ENCODE measurements around the gene AQP11. TPM values are rescaled to one million over a fixed set of nuclear protein-coding genes. Genes with fewer than 3 reads are reported as not detected.
"Not testable (repeated sequence)": the region's sequence is repeated elsewhere in the genome, so short reads cannot be mapped to it uniquely, and the experiment has no call there.

Gene AQP11
- total RNA-seq, 2 donors from 2014 or later = 0.22 to 0.69 TPM

GRCh38 chr11:77568916-77569675 is 20.7 kb upstream of the AQP11 start:
- ATAC-seq (replicated peaks in 1 of 2) = no peak

DNA sequence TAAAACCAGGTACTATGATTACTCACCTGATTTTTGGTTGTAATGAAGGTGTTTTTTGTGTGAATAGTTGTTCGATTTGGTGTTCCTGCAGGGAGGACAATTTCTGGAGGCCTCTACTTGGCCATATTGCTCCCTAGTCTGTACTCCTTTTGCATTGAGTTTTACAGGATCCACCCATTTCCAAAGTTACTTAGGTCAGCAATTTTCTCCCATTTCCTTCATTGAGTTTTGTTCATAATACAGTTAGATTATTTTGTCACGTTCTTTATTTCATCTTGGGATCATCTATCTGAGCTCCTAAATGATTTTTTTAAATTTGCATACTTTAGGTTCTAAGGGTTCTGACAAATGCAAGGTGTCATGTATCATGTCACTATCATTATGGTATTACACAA is 20.1 kb upstream of the AQP11 start:
- no peaks in the 10 kb centered on the region for H3K4me1 Mint-ChIP-seq (ENCODE audit: low read depth)
- H3K9me3 Mint-ChIP-seq = peaks cover 0 to 2% of the 10 kb centered on the region in 2 donors
- H3K27ac Mint-ChIP-seq = no peak overlapping the region
- no peak for DNase-seq
- H3K36me3 Mint-ChIP-seq (ENCODE audit: insufficient read depth in 2 of 2) = peaks cover 1 to 2% of the 10 kb centered on the region in 2 donors
- ATAC-seq (replicated peaks in 1 of 2) = no peak
- H3K27me3 Mint-ChIP-seq (ENCODE audit: low read depth) = peaks cover 21% of the 10 kb centered on the region
- no peak overlapping the region for H3K4me3 Mint-ChIP-seq

More at GRCh38 chr11:77568916-77569675, 20.7 kb upstream of the AQP11 start:
- H3K4me3 Mint-ChIP-seq = no peak overlapping the region
- peaks cover 26% of the 10 kb centered on the region for H3K27me3 Mint-ChIP-seq (ENCODE audit: low read depth)
- peaks cover 1 to 2% of the 10 kb centered on the region in 2 donors for H3K36me3 Mint-ChIP-seq (ENCODE audit: insufficient read depth in 2 of 2)
- no peaks in the 10 kb centered on the region for H3K4me1 Mint-ChIP-seq (ENCODE audit: low read depth)
- no peak for DNase-seq
- peaks cover 0 to 3% of the 10 kb centered on the region in 2 donors for H3K9me3 Mint-ChIP-seq
- no peak overlapping the region for H3K27ac Mint-ChIP-seq

GRCh38 chr11:77570896-77571295 is 18.9 kb upstream of the AQP11 start:
- H3K27me3 Mint-ChIP-seq (ENCODE audit: low read depth) = peaks cover 14% of the 10 kb centered on the region
- not testable (repeated sequence) for H3K9me3 Mint-ChIP-seq; ATAC-seq (replicated peaks in 1 of 2); H3K4me3 Mint-ChIP-seq; H3K36me3 Mint-ChIP-seq (ENCODE audit: insufficient read depth in 2 of 2); DNase-seq; H3K4me1 Mint-ChIP-seq (ENCODE audit: low read depth); H3K27ac Mint-ChIP-seq

- not testable (repeated sequence) for DNase-seq; H3K27ac Mint-ChIP-seq; H3K4me3 Mint-ChIP-seq; H3K27me3 Mint-ChIP-seq (ENCODE audit: low read depth); ATAC-seq (replicated peaks in 1 of 2); H3K4me1 Mint-ChIP-seq (ENCODE audit: low read depth); H3K36me3 Mint-ChIP-seq (ENCODE audit: insufficient read depth in 2 of 2); H3K9me3 Mint-ChIP-seq
Measured at GRCh38 chr11:77575428-77575827, 14.3 kb upstream of the AQP11 start.

DNA sequence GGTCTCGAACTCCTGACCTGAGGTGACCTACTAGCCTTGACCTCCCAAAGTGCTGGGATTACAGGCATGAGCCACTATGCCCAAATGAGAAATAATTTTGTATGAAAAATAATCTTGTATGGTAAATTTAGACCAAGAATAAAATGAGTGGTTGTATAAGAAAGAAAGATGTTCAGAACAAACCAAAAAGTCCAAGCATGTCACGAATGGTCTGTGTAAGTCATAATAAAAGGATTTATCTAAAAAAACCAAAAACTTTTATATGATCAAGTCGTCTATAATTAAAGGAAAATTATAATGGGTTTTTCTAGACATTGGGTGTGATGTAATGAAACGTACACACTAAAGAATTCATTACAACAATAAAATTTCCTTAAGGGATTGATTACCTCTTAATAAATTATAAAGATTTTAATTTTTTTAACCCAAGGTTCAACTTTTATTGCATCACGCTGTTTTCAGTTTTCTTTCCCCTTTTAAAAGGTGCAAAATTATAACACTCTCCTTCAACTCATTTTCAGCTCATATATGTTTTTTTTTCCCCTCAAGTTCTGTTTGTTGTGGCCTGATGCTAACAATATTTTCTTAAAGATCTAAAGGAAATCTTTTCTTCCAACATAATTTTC is 8.9 kb upstream of the AQP11 start:
- Mint-ChIP-seq H3K27me3 (ENCODE audit: low read depth) (peaks cover 9% of the 10 kb centered on the region), H3K4me1 (ENCODE audit: low read depth) (no peaks in the 10 kb centered on the region), H3K36me3 (ENCODE audit: insufficient read depth in 2 of 2) (peaks cover 3% of the 10 kb centered on the region in 2 donors), H3K9me3 (peaks cover 0 to 2% of the 10 kb centered on the region in 2 donors), H3K27ac (no peak overlapping the region), H3K4me3 (no peak overlapping the region)
- no peak for DNase-seq
- no peak for ATAC-seq (replicated peaks in 1 of 2)

DNA sequence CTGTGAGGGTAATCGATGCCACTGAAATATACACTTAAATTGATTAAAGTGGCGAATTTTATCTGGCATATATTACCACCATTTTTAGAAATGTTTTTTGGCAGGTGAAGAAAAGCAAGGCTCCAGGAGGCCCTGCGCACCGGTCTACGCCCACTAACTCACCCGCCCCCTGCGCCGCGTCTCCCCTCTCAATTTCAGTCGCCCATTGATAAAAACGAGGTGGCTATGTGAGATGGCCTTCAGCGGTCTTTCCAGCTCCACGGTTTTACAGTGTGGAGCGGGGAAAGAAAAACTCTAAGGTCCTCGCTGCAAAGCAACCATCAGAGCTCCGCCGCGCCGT is 602 bp upstream of the AQP11 start:
- Mint-ChIP-seq H3K9me3 (no peaks in the 10 kb centered on the region), H3K36me3 (ENCODE audit: insufficient read depth in 2 of 2) (no peaks in the 10 kb centered on the region), H3K27me3 (ENCODE audit: low read depth) (peaks cover 31% of the 10 kb centered on the region), H3K4me1 (ENCODE audit: low read depth) (peaks cover 26% of the 10 kb centered on the region), H3K27ac (no peak overlapping the region), H3K4me3 (peak overlapping the region; percentile 89 to 91)
- ATAC-seq (replicated peaks in 1 of 2) = peak; percentile 47 to 49
- DNase-seq = no peak

GRCh38 chr11:77590194-77590782 is 535 bp downstream of the AQP11 start:
- H3K27me3 Mint-ChIP-seq (ENCODE audit: low read depth) = peaks cover 27% of the 10 kb centered on the region
- H3K4me3 Mint-ChIP-seq = peak overlapping the region; percentile 81 to 89
- peaks cover 26% of the 10 kb centered on the region for H3K4me1 Mint-ChIP-seq (ENCODE audit: low read depth)
- no peak overlapping the region for H3K27ac Mint-ChIP-seq
- peak in 1 of 2 donors; percentile 8 for DNase-seq
- peak; percentile 17 to 25 for ATAC-seq (replicated peaks in 1 of 2)
- no peaks in the 10 kb centered on the region for H3K36me3 Mint-ChIP-seq (ENCODE audit: insufficient read depth in 2 of 2)
- no peaks in the 10 kb centered on the region for H3K9me3 Mint-ChIP-seq

DNA sequence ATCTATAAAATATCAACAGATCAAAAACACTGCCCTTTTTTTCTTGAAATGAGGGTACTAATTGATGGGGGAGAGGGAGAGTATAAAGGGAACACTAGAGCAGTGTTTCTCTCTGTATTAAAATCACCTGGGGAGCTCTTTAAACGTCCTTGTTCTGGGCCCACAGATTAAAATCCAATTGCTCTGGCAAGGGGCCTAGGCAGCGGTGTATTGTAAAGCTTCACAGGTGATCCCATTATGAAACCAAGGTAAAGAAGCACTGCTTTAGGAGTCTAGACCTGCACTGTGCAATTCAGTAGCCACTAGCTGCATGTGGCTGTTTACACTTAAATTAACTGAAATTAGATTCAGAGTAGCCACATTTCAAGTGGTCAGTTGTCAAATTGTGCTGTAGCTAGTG is 3.0 kb downstream of the AQP11 start:
- no peak for ATAC-seq (replicated peaks in 1 of 2)
- Mint-ChIP-seq H3K36me3 (ENCODE audit: insufficient read depth in 2 of 2) (no peaks in the 10 kb centered on the region), H3K4me1 (ENCODE audit: low read depth) (peaks cover 26% of the 10 kb centered on the region), H3K27me3 (ENCODE audit: low read depth) (peaks cover 9% of the 10 kb centered on the region), H3K27ac (no peak overlapping the region), H3K4me3 (no peak overlapping the region), H3K9me3 (no peaks in the 10 kb centered on the region)
- DNase-seq = no peak

GRCh38 chr11:77593883-77594282 is 4.1 kb downstream of the AQP11 start:
- Mint-ChIP-seq H3K9me3 (no peaks in the 10 kb centered on the region), H3K4me3 (no peak overlapping the region), H3K27me3 (ENCODE audit: low read depth) (peaks cover 9% of the 10 kb centered on the region), H3K27ac (no peak overlapping the region), H3K36me3 (ENCODE audit: insufficient read depth in 2 of 2) (no peaks in the 10 kb centered on the region), H3K4me1 (ENCODE audit: low read depth) (peaks cover 17% of the 10 kb centered on the region)
- ATAC-seq (replicated peaks in 1 of 2) = no peak
- no peak for DNase-seq

- no peak for ATAC-seq (replicated peaks in 1 of 2)
- Mint-ChIP-seq H3K4me3 (no peak overlapping the region), H3K27ac (no peak overlapping the region), H3K4me1 (ENCODE audit: low read depth) (no peaks in the 10 kb centered on the region), H3K9me3 (no peaks in the 10 kb centered on the region), H3K27me3 (ENCODE audit: low read depth) (no peaks in the 10 kb centered on the region), H3K36me3 (ENCODE audit: insufficient read depth in 2 of 2) (no peaks in the 10 kb centered on the region)
- DNase-seq = no peak
Measured at GRCh38 chr11:77596626-77597025, 6.9 kb downstream of the AQP11 start.

DNA sequence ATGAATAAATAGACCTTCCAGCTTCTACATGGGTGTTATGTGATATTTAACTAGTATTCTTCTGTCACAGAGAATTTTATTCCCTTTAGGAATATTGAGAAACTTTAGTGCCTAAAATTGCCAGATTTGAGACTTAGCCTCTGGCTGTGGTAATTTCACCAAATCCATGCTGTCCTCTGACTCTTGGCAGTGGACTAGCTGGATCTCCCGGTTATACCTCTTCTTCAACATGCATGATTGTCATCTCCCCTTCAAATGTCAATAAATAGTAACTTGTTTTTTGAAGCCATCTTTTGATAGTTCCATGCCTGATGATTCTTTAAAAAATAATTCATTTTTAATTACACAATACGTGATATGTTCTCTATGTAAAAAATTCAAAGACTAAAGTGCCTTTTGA is 8.4 kb downstream of the AQP11 start:
- no peak for DNase-seq
- no peaks in the 10 kb centered on the region for H3K9me3 Mint-ChIP-seq
- no peaks in the 10 kb centered on the region for H3K4me1 Mint-ChIP-seq (ENCODE audit: low read depth)
- peaks cover 0 to 2% of the 10 kb centered on the region in 2 donors for H3K36me3 Mint-ChIP-seq (ENCODE audit: insufficient read depth in 2 of 2)
- no peak overlapping the region for H3K4me3 Mint-ChIP-seq
- no peak for ATAC-seq (replicated peaks in 1 of 2)
- H3K27me3 Mint-ChIP-seq (ENCODE audit: low read depth) = no peaks in the 10 kb centered on the region
- no peak overlapping the region for H3K27ac Mint-ChIP-seq

- DNase-seq (no peak), ATAC-seq (replicated peaks in 1 of 2) (no peak)
- Mint-ChIP-seq H3K36me3 (ENCODE audit: insufficient read depth in 2 of 2) (peaks cover 0 to 3% of the 10 kb centered on the region in 2 donors), H3K27ac (no peak overlapping the region), H3K4me1 (ENCODE audit: low read depth) (no peaks in the 10 kb centered on the region), H3K4me3 (no peak overlapping the region), H3K27me3 (ENCODE audit: low read depth) (no peaks in the 10 kb centered on the region), H3K9me3 (no peaks in the 10 kb centered on the region)
Measured at GRCh38 chr11:77602381-77603088, 12.8 kb downstream of the AQP11 start.

- Mint-ChIP-seq H3K4me3 (no peak overlapping the region), H3K4me1 (ENCODE audit: low read depth) (no peaks in the 10 kb centered on the region), H3K27ac (no peak overlapping the region), H3K36me3 (ENCODE audit: insufficient read depth in 2 of 2) (peaks cover 0 to 3% of the 10 kb centered on the region in 2 donors), H3K27me3 (ENCODE audit: low read depth) (no peaks in the 10 kb centered on the region), H3K9me3 (no peaks in the 10 kb centered on the region)
- DNase-seq = no peak
- no peak for ATAC-seq (replicated peaks in 1 of 2)
Measured at GRCh38 chr11:77604281-77604680, 14.5 kb downstream of the AQP11 start.

Measured in activated T-cell treated with anti-CD3 and anti-CD28 coated beads, Interleukin-2, amount 50 U/mL, for 72 hours (primary cell).